Activated naive CD4-positive, alpha-beta T cell treated with anti-CD3 and anti-CD28 coated beads, Interleukin-2, amount 10 ng/mL, durations not matched to agents 7 days and 5 days (primary cell): Measurements from ENCODE around the gene OR56A1.
"Not testable (repeated sequence)": the region's sequence is repeated elsewhere in the genome, so short reads cannot be mapped to it uniquely, and the experiment has no call there.

ENCODE experiments used
- CTCF ChIA-PET: fragments of 350-600 bp; sonication (Branson Sonifier 250); formaldehyde crosslinking; loops from one replicate; lab custom pipeline; 2021; ENCODE audit warnings: antibody characterized with exemption; lab: Charles Lee
- DNase-seq: peaks from one replicate; pipeline ENCODE4 v3.0.0-alpha.2; 2020
- H3K27ac Mint-ChIP-seq: one replicate; pipeline ENCODE4 v1.8.0; 2021; ENCODE audit warnings: mild to moderate bottlenecking, moderate library complexity, mixed read lengths
- H3K27me3 Mint-ChIP-seq: one replicate; pipeline ENCODE4 v1.8.0; 2021; ENCODE audit warnings: mild to moderate bottlenecking, mixed read lengths
- H3K36me3 Mint-ChIP-seq: one replicate; pipeline ENCODE4 v1.8.0; 2021; ENCODE audit warnings: mixed read lengths
- H3K4me1 Mint-ChIP-seq: one replicate; pipeline ENCODE4 v1.8.0; 2021; ENCODE audit warnings: mixed read lengths
- H3K4me3 Mint-ChIP-seq: one replicate; pipeline ENCODE4 v1.8.0; 2021; ENCODE audit warnings: mild to moderate bottlenecking, moderate library complexity, mixed read lengths
- H3K9me3 Mint-ChIP-seq: one replicate; pipeline ENCODE4 v1.8.0; 2021; ENCODE audit warnings: mixed read lengths

Gene OR56A1

GRCh38 chr11:6030708-6031405 is at the start of gene OR56A1:
Gene OR56A1 (minus strand): TSS chr11:6030758. CDS start chr11:6027692, 3,066 bp downstream.
- no peak within 1 kb of the TSS for H3K27ac Mint-ChIP-seq
- H3K9me3 Mint-ChIP-seq = no peaks in the 10 kb centered on the region
- H3K4me1 Mint-ChIP-seq = no peaks in the 10 kb centered on the region
- no peaks in the 10 kb centered on the region for H3K36me3 Mint-ChIP-seq
- no peak for DNase-seq
- no peak within 1 kb of the TSS for H3K4me3 Mint-ChIP-seq
- CTCF ChIA-PET = interaction anchor here (0.7 kb wide), 1 partner anchor 205 kb away, joined by 3 read pairs; no protein-coding TSS in a partner anchor
- peaks cover 11% of the 10 kb centered on the region for H3K27me3 Mint-ChIP-seq

GRCh38 chr11:6079463-6079862 is 48.9 kb upstream of the OR56A1 start:
- no peak overlapping the region for H3K4me3 Mint-ChIP-seq
- peaks cover 2% of the 10 kb centered on the region for H3K9me3 Mint-ChIP-seq
- H3K4me1 Mint-ChIP-seq = no peaks in the 10 kb centered on the region
- H3K36me3 Mint-ChIP-seq = no peaks in the 10 kb centered on the region
- DNase-seq = no peak
- H3K27me3 Mint-ChIP-seq = no peaks in the 10 kb centered on the region
- CTCF ChIA-PET = no interaction called here
- H3K27ac Mint-ChIP-seq = no peak overlapping the region

- Mint-ChIP-seq H3K4me3 (no peak overlapping the region), H3K36me3 (no peaks in the 10 kb centered on the region), H3K27me3 (no peaks in the 10 kb centered on the region), H3K9me3 (peaks cover 2% of the 10 kb centered on the region), H3K27ac (no peak overlapping the region), H3K4me1 (no peaks in the 10 kb centered on the region)
- no peak for DNase-seq
- CTCF ChIA-PET = no interaction called here
These were observed 47.2 kb upstream of the OR56A1 start for GRCh38 chr11:6077723-6078122.

GRCh38 chr11:6076443-6076842 is 45.9 kb upstream of the OR56A1 start:
- H3K36me3 Mint-ChIP-seq, H3K4me3 Mint-ChIP-seq, CTCF ChIA-PET, DNase-seq, H3K9me3 Mint-ChIP-seq, H3K27ac Mint-ChIP-seq, H3K27me3 Mint-ChIP-seq, H3K4me1 Mint-ChIP-seq: not testable (repeated sequence)

- no peaks in the 10 kb centered on the region for H3K36me3 Mint-ChIP-seq
- H3K4me1 Mint-ChIP-seq = no peaks in the 10 kb centered on the region
- H3K27ac Mint-ChIP-seq = no peak overlapping the region
- no peak overlapping the region for H3K4me3 Mint-ChIP-seq
- CTCF ChIA-PET = no interaction called here
- no peaks in the 10 kb centered on the region for H3K9me3 Mint-ChIP-seq
- H3K27me3 Mint-ChIP-seq = no peaks in the 10 kb centered on the region
- DNase-seq = no peak
These were observed 36.9 kb upstream of the OR56A1 start for GRCh38 chr11:6067502-6067901.

GRCh38 chr11:6062691-6063358 is 32.3 kb upstream of the OR56A1 start:
- no peak for DNase-seq
- no peaks in the 10 kb centered on the region for H3K9me3 Mint-ChIP-seq
- H3K4me3 Mint-ChIP-seq = no peak overlapping the region
- H3K27me3 Mint-ChIP-seq = no peaks in the 10 kb centered on the region
- CTCF ChIA-PET = no interaction called here
- H3K36me3 Mint-ChIP-seq = no peaks in the 10 kb centered on the region
- no peak overlapping the region for H3K27ac Mint-ChIP-seq
- no peaks in the 10 kb centered on the region for H3K4me1 Mint-ChIP-seq

- Mint-ChIP-seq H3K27me3 (no peaks in the 10 kb centered on the region), H3K9me3 (no peaks in the 10 kb centered on the region)
These were observed 30.9 kb upstream of the OR56A1 start for GRCh38 chr11:6061475-6061874.

GRCh38 chr11:6057452-6057851 is 26.9 kb upstream of the OR56A1 start:
- DNase-seq = no peak
- no peaks in the 10 kb centered on the region for H3K36me3 Mint-ChIP-seq
- no peaks in the 10 kb centered on the region for H3K4me1 Mint-ChIP-seq
- peaks cover 5% of the 10 kb centered on the region for H3K27me3 Mint-ChIP-seq
- no peak overlapping the region for H3K27ac Mint-ChIP-seq
- CTCF ChIA-PET = no interaction called here
- H3K4me3 Mint-ChIP-seq = no peak overlapping the region
- H3K9me3 Mint-ChIP-seq = no peaks in the 10 kb centered on the region

More at GRCh38 chr11:6061475-6061874, 30.9 kb upstream of the OR56A1 start:
- no peaks in the 10 kb centered on the region for H3K4me1 Mint-ChIP-seq
- DNase-seq = no peak
- H3K27ac Mint-ChIP-seq = no peak overlapping the region
- CTCF ChIA-PET = no interaction called here
- H3K36me3 Mint-ChIP-seq = no peaks in the 10 kb centered on the region
- no peak overlapping the region for H3K4me3 Mint-ChIP-seq

- no peaks in the 10 kb centered on the region for H3K4me1 Mint-ChIP-seq
- CTCF ChIA-PET = no interaction called here
- H3K36me3 Mint-ChIP-seq = no peaks in the 10 kb centered on the region
- no peak overlapping the region for H3K4me3 Mint-ChIP-seq
- DNase-seq = no peak
- no peak overlapping the region for H3K27ac Mint-ChIP-seq
- no peaks in the 10 kb centered on the region for H3K9me3 Mint-ChIP-seq
- H3K27me3 Mint-ChIP-seq = peaks cover 8% of the 10 kb centered on the region
These were observed 25.0 kb upstream of the OR56A1 start for GRCh38 chr11:6055569-6055968.

GRCh38 chr11:6052374-6052773 is 21.8 kb upstream of the OR56A1 start:
- no peak for DNase-seq
- Mint-ChIP-seq H3K4me3 (no peak overlapping the region), H3K4me1 (no peaks in the 10 kb centered on the region), H3K27ac (no peak overlapping the region), H3K36me3 (no peaks in the 10 kb centered on the region), H3K9me3 (no peaks in the 10 kb centered on the region), H3K27me3 (peaks cover 8% of the 10 kb centered on the region)
- CTCF ChIA-PET = no interaction called here

- H3K27ac Mint-ChIP-seq = no peak overlapping the region
- H3K4me3 Mint-ChIP-seq = no peak overlapping the region
- peaks cover 17% of the 10 kb centered on the region for H3K27me3 Mint-ChIP-seq
- DNase-seq = no peak
- H3K36me3 Mint-ChIP-seq = no peaks in the 10 kb centered on the region
- H3K9me3 Mint-ChIP-seq = no peaks in the 10 kb centered on the region
- CTCF ChIA-PET = interaction anchor here (0.6 kb wide), 1 partner anchor 69 kb away, joined by 3 read pairs; no protein-coding TSS in a partner anchor
- no peaks in the 10 kb centered on the region for H3K4me1 Mint-ChIP-seq
These were observed 10.3 kb upstream of the OR56A1 start for GRCh38 chr11:6040874-6041273.

GRCh38 chr11:6027501-6027900 is 3.1 kb downstream of the OR56A1 start:
- H3K4me1 Mint-ChIP-seq = no peaks in the 10 kb centered on the region
- H3K4me3 Mint-ChIP-seq = no peak overlapping the region
- no peak overlapping the region for H3K27ac Mint-ChIP-seq
- peaks cover 13% of the 10 kb centered on the region for H3K27me3 Mint-ChIP-seq
- DNase-seq = no peak
- H3K36me3 Mint-ChIP-seq = no peaks in the 10 kb centered on the region
- CTCF ChIA-PET = no interaction called here
- H3K9me3 Mint-ChIP-seq = no peaks in the 10 kb centered on the region

GRCh38 chr11:6025056-6025455 is 5.5 kb downstream of the OR56A1 start:
- Mint-ChIP-seq H3K4me1 (no peaks in the 10 kb centered on the region), H3K27ac (no peak overlapping the region), H3K36me3 (no peaks in the 10 kb centered on the region), H3K9me3 (no peaks in the 10 kb centered on the region), H3K4me3 (no peak overlapping the region), H3K27me3 (peaks cover 13% of the 10 kb centered on the region)
- DNase-seq = no peak
- CTCF ChIA-PET = interaction anchor here (0.6 to 4.3 kb wide), 3 partner anchors 227 to 338 kb away, joined by 3 to 21 read pairs (median 3); no protein-coding TSS in a partner anchor

GRCh38 chr11:6022956-6023355 is 7.6 kb downstream of the OR56A1 start:
- H3K4me3 Mint-ChIP-seq = no peak overlapping the region
- H3K36me3 Mint-ChIP-seq = no peaks in the 10 kb centered on the region
- H3K4me1 Mint-ChIP-seq = no peaks in the 10 kb centered on the region
- CTCF ChIA-PET = interaction anchor here (0.5 to 4.3 kb wide), 8 partner anchors 276 to 870 kb away, joined by 3 to 21 read pairs (median 4); no protein-coding TSS in a partner anchor
- no peaks in the 10 kb centered on the region for H3K9me3 Mint-ChIP-seq
- peaks cover 13% of the 10 kb centered on the region for H3K27me3 Mint-ChIP-seq
- no peak for DNase-seq
- H3K27ac Mint-ChIP-seq = no peak overlapping the region

- DNase-seq = no peak
- H3K4me3 Mint-ChIP-seq = no peak overlapping the region
- H3K27me3 Mint-ChIP-seq = peaks cover 7% of the 10 kb centered on the region
- no peaks in the 10 kb centered on the region for H3K4me1 Mint-ChIP-seq
- no peaks in the 10 kb centered on the region for H3K36me3 Mint-ChIP-seq
- CTCF ChIA-PET = no interaction called here
- H3K9me3 Mint-ChIP-seq = no peaks in the 10 kb centered on the region
- no peak overlapping the region for H3K27ac Mint-ChIP-seq
These were observed 17.5 kb downstream of the OR56A1 start for GRCh38 chr11:6013042-6013441.
